HFF-Myc (cell line): ENCODE results near the gene PHLPP1.

Source experiments
- DNase-seq: peaks from one replicate; pipeline ENCODE4 v3.0.0-alpha.2; 2011; ENCODE audit warnings: low read depth; ENCODE audit errors: extremely low read depth
- H3K4me3 ChIP-seq: replicated peaks from 2 replicates; pipeline ENCODE4 v1.5.1; 2011; ENCODE audit warnings: low read depth, mild to moderate bottlenecking, control low read depth, low read length
- TF ChIP-seq, protein P1 (sequence below): IDR thresholded peaks from 2 replicates; pipeline ENCODE4 v1.5.1; 2012; ENCODE audit warnings: mild to moderate bottlenecking, low read depth, low read length, control low read depth; ENCODE audit errors: missing control alignments

Gene PHLPP1

DNA sequence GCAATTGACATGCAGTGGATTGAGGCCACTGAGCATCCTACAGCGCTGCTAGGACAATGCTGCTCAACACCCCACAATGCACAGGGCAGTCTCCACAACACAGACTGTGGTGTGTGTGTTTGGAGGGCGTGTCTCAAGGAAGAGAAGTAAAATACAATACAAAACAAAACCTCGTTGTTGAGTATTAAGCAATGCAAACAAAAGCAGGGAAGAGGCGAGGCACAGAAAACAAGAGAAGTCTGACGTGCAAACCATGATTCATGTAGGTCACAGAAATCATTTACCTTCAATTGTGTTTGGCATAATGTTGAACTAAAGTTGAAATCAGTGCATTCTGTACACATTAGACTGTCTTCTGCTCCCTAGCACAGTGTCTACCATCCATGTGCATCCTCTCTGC is 260.9 kb downstream of the PHLPP1 start:
- TF ChIP-seq, protein P1, sequence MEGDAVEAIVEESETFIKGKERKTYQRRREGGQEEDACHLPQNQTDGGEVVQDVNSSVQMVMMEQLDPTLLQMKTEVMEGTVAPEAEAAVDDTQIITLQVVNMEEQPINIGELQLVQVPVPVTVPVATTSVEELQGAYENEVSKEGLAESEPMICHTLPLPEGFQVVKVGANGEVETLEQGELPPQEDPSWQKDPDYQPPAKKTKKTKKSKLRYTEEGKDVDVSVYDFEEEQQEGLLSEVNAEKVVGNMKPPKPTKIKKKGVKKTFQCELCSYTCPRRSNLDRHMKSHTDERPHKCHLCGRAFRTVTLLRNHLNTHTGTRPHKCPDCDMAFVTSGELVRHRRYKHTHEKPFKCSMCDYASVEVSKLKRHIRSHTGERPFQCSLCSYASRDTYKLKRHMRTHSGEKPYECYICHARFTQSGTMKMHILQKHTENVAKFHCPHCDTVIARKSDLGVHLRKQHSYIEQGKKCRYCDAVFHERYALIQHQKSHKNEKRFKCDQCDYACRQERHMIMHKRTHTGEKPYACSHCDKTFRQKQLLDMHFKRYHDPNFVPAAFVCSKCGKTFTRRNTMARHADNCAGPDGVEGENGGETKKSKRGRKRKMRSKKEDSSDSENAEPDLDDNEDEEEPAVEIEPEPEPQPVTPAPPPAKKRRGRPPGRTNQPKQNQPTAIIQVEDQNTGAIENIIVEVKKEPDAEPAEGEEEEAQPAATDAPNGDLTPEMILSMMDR: no peak
- no peak for DNase-seq
- H3K4me3 ChIP-seq: no peak overlapping the region

DNA sequence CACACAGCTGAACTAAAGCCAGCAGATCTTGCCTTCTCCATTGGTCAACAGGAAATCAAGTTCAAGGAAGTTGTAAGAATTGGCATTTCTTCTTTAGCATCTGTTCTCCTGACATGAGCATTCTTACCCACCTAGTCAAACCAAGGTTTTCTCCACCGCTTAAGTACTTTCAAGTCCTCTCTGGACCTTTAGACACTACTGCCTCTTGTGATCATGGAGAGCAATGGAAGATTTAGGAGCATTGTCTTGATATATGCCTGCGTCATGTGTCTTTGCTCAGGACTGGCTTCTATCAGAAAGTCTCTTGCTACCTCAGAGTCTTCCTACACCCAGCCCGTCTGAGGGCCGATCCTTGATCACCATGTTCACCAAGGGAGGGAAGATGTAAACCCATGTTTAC is 262.2 kb downstream of the PHLPP1 start:
- DNase-seq: no peak
- TF ChIP-seq, protein P1: no peak
- no peak overlapping the region for H3K4me3 ChIP-seq

DNA sequence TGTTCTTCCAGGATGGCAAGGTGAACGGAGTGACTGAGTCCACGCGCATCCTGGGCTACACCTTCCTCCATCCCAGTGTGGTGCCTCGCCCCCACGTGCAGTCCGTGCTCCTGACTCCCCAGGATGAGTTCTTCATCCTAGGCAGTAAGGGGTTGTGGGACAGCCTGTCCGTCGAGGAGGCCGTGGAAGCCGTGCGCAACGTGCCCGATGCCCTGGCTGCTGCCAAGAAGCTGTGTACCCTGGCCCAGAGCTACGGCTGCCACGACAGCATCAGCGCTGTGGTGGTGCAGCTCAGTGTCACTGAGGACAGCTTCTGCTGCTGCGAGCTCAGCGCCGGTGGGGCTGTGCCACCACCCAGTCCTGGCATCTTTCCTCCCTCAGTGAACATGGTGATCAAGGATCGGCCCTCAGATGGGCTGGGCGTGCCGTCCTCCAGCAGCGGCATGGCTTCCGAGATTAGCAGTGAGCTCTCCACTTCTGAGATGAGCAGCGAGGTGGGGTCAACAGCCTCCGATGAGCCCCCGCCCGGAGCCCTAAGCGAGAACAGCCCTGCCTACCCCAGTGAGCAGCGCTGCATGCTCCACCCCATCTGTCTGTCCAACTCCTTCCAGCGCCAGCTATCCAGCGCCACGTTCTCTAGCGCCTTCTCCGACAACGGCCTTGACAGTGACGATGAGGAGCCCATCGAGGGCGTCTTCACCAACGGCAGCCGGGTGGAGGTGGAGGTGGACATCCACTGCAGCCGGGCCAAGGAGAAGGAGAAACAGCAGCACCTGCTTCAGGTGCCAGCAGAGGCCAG is 263.1 kb downstream of the PHLPP1 start:
- TF ChIP-seq, protein P1: no peak
- H3K4me3 ChIP-seq: no peak overlapping the region

DNA sequence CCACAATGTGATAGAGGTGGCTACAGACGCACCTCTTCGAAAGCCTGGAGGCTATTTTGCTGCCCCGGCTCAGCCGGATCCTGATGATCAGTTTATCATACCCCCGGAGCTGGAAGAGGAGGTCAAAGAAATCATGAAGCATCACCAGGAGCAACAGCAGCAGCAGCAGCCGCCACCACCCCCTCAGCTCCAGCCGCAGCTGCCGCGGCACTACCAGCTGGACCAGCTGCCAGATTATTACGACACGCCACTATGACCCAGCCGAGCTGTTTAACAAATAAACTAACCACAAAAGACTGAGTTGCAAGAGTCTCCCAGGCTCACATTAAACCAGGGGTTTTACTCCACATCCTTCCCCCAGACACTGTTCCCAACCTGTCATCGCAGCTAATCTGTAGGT is 263.8 kb downstream of the PHLPP1 start:
- DNase-seq: peak; percentile 38
- no peak overlapping the region for H3K4me3 ChIP-seq
- TF ChIP-seq, protein P1: no peak

More for the DNA sequence above, 263.1 kb downstream of the PHLPP1 start:
- DNase-seq: no peak

DNA sequence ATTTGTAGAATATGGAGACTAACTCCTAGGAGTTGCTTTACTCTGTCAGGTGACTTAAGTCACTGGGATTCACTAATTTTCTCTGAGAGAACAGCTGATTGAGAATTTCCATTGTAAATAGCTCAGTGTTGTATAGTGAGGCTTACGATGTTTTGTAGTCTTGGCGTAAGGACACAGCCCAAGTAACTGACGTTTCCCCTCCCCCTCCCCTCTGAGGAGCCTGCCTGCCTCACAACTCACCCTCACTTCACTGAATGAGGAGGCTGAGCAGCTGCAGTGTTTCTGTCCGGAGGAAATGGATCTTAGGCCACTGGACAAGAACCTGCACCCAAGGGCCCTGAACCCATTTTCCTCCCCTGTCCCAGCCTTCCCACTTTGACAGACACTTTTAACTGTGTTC is 264.6 kb downstream of the PHLPP1 start:
- H3K4me3 ChIP-seq: no peak overlapping the region
- TF ChIP-seq, protein P1: no peak
- DNase-seq: no peak

DNA sequence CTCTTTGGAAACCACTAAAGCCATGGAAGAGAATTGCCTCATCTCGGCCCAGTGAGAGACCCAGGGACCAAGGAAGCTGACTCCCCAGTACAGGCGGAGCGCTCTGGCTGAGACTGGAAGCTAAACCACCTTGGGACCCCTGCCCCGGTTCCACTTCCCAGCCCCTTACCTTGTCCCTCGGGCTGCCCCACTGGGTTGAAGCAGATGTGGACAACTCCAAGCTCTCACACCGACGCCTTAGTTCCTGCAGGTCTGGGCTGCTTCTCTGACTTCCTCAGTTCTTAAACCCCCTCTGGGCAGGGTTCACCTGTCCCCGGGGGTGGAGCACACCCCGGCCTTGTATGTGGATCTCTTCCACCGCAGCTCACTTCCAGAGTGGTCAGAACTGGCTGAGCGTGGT is 266.2 kb downstream of the PHLPP1 start:
- H3K4me3 ChIP-seq: no peak overlapping the region
- no peak for DNase-seq
- TF ChIP-seq, protein P1: no peak
